NCI-H187 (cell line): Measurements from ENCODE around the gene FAM131B.
"Not testable (repeated sequence)": the region's sequence is repeated elsewhere in the genome, so short reads cannot be mapped to it uniquely, and the experiment has no call there.

ENCODE experiments used
- DNase-seq, 2 experiments: peaks; one replicate each; lab custom pipeline; 2025; lab: John Stamatoyannopoulos, UW

The FAM131B gene

DNA sequence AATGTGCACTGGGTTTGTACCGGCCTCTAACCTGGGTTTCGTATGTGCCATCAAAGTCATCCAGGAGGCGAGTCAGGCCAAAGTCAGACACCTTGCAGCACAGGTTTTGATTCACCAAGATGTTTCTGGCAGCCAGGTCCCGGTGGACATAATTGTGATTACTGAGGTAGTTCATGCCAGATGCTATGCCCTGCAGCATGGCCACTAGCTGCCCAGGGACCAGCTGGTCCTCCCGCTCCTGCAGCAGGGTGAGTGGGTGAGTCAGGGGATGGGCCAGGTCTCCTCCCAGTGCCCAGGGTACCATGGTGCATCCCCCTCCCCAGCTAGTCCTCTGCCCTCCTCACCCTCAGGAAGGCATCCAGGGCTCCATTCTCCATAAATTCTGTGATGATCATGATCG, 32.3 kb upstream of the FAM131B start:
- no peak for DNase-seq

DNA sequence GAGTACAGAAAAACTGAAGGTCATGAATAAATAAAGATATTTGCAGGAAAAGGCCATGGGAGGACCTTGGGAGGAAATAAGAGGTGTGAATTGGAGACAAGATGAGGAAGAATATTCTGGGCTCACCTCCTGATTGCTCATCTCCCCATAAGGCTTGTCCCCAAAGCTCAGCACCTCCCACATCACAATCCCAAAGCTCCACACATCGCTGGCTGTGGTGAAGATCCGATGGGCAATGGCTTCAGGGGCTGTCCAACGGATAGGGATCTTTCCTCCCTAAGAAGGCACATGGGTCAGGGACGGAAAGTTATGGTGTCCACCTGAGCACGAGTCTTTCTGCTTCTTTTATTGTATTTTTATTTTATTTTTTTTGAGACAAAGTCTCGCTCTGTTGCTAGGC, 31.6 kb upstream of the FAM131B start:
- DNase-seq = no peak

DNA sequence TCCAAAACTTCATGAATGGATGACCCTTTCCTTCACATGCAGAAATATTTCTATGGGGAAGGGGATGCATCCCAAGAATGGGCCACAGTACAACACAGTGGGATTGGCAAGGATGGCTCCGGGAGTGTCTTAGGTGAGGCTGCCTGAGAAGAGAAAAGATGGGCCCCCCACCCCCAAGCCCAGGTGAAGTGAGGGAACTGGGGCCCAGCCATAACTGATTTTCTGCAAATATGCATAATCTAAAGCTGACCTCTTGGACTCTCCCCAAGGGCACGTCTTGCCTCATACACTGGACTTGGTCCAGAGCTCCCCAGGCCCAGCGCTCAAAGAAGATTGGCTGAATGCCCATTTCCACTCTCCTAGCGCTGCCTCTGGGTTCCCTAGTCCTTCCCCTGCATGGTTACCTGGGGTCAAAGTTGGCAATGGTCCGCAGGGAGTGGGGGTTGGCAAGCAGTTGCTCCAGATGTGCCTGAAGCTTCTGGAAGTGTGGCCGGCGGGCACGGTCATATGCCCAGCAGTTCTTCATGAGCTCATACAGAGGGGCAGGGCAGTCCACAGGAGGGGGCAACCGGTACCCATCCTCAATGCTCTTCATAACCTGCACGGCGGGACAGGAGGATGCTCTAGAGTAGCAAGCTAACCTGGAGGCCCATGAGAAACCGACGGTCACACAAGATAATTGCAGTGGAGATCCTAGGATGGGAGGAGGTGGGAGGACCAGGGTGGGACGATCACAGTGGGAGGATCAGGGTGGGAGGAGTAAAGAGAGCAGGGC, 30.9 kb upstream of the FAM131B start:
- no peak for DNase-seq

DNA sequence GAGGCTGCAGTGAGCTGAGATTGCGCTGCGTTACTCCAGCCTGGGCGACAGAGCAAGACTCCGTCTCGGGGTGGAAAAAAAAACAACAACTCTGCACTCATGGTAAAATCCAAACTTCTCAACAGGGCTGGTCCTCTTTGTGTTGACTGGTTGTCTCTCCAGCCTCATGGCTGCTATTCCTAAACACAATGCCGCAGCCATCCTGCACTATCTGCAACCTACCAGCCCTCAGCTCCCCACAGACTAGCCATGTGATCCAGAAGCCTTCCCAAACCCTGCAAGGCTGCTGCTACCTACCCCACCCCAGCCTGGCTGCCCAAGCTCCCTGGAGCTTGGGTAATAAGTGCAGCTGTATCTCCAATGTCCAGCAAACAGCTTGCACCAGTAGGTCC, 30.4 kb upstream of the FAM131B start:
- DNase-seq = no peak

DNA sequence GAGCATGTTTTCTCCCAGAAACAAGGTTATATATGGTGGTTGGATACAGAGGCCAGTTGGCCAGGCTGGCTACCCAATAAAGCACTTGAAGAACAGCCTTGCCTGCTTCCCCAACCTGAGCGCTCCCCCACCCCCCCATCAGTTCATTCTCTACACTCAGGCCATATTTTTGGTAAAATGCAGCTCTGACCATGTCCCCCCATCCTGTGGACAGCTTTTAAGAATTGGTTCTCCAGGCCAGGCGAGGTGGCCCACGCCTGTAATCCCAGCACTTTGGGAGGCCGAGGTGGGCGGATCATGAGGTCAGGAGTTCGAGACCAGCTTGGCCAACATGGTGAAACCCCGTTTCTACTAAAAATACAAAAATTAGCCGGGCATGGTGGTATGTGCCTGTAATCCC, 29.9 kb upstream of the FAM131B start:
- DNase-seq = not testable (repeated sequence)

DNA sequence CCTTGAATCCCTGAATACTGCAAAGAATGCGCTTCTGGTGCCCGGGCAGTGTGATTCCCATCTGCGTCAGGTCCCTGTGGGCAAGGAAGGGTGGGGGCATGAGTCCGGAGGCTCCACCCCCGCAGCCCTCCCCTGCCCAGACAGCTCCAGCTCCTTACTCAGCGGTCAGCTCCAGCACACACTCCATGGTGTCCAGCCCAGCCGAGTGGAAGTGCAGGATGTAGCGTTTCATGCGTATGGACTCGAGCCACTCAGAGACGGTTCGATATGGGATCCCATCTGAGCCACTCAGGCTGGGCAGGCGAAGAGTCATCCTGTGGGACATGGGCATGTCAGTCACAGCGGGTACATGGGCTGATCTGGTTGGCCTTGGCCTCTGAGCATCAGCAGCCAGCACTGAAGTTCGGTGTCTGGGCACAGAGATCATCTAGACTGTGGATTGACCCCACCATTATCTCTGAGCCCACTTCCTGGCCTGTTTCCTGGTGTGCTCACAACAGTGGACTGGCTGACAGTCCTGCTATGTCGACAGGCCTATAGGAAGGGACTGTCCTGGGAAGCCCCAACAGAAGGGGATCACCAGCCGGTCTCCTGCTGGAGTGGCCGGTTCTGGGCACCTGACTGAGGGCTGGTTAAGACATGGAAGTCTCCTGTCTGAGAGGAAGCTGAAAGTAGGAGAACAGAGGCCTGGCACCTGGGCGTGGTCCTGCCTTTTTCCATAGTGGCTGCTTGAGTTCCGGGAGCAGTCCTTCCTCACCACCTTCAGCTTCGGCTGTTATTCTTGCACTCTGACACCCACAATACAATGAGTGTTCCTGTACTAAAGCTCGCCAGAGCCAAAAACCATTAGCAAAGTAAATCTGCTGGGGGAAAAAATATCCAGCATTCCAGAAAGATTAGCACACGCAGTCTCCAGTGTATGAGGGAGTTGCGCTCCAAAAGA, 29.2 kb upstream of the FAM131B start:
- no peak for DNase-seq

DNA sequence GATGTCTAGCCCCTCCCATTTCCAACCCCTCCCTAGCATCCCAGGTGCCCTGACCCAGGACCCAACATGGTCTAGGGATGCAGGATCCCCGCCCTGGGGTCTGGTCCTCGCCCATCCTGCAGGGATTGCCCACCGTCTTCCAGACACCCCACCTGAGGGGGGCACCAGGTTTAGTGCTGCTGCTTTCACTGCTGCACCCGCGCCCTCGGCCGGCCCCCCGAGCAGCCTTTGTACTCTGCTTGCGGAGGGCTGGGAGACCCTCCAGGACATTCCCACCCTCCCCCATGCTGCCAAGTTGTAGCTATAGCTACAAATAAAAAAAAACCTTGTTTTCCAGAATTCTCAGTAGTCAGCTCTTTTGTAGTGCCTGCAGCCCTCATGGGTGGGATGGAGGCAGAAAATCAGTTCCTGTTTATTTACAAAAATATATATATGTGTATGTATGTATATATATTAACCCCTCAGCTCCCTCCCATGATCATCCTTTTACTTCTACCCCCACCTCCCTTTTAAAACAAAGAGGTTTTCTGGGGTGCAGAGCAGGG, 28.3 kb upstream of the FAM131B start:
- DNase-seq = no peak

DNA sequence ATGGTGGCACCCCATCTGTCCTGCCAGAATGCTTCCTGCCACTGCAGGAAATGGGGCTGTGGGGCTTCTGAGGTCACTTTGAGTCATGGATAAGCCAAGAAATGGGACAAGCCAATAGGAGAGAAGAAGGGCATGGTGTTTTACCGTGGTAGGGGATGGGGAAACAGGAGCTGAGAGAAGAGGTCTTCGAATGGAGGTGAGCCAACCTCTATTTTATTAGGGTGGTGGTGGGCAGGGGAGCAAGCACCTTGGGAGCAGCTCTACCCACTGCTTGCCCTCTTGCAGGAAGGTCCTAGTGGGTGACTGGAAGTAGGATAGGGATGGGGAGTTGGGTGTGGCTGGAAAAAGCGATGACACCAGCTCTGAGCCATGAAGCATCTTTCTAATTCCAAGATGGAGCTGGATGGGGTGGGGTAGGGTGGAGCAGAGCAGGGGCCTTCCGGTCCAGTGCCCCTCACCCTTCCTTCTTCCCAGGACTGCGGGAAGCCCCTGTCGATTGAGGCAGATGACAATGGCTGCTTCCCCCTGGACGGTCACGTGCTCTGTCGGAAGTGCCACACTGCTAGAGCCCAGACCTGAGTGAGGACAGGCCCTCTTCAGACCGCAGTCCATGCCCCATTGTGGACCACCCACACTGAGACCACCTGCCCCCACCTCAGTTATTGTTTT, 27.7 kb upstream of the FAM131B start:
- no peak for DNase-seq

DNA sequence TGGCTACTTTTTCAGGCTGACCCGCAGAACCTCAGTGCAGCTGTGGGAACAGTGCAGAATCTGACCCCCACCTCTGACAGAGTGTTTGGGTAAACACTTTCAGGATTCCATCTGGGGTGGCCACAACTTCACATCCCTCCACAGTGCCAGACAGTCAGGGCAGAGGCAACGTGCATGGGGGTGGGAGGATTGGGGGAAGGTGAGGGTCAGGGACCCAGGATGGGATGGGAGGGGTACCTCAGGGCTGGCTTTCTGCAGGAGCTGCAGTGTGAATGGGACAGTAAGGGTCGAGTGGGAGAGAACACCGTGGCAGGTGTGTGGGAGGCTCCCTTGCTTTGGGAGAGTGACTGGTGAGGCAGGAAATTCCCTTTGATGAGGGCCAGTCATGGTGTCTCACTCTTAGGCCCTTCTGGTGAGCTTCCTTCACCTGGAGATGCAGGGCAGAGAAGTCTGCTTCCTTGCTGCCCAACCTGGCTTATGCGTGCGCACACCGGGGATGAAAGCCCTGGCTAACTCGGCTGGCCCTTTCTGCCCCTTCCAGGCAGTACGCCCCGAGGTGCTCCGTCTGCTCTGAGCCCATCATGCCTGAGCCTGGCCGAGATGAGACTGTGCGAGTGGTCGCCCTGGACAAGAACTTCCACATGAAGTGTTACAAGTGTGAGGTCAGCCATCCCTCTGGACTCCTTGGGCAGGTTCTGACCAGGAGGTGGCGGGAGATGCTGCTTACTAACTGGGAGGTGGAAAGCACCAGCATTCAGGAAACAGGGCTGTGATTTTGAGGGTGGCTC, 27.0 kb upstream of the FAM131B start:
- no peak for DNase-seq

DNA sequence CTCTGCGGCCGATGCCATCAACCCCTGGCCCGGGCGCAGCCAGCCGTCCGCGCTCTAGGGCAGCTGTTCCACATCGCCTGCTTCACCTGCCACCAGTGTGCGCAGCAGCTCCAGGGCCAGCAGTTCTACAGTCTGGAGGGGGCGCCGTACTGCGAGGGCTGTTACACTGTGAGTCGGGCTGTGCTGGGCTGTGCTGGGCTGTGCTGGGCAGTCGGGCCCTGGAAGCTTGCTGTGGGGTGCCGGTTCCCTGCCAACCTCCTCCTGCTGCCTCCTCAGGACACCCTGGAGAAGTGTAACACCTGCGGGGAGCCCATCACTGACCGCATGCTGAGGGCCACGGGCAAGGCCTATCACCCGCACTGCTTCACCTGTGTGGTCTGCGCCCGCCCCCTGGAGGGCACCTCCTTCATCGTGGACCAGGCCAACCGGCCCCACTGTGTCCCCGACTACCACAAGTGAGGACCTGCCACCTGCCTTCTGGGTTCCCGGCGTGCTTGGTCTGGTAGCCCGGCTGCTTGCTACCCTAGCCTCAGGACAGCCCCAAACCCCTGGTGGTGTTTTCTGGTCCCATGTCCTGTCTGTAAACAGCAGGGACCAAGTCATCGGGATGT, 26.1 kb upstream of the FAM131B start:
- DNase-seq = no peak

DNA sequence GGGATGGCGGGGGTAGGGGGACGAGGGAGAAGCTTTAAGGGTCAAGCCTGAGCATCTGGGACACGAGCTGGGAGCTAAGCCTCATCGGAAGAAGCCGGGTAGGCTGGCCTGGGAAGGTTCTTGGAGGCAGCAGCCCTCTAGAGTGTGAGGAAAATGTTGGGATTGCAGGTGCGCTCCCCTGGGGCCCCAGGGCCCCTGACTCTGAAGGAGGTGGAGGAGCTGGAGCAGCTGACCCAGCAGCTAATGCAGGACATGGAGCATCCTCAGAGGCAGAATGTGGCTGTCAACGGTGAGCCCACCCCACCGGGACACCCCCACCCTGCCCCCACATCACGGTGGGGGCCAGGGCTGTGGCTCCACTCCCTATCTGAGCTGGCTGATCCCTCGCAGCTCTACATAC, 25.5 kb upstream of the FAM131B start:
- DNase-seq = no peak

DNA sequence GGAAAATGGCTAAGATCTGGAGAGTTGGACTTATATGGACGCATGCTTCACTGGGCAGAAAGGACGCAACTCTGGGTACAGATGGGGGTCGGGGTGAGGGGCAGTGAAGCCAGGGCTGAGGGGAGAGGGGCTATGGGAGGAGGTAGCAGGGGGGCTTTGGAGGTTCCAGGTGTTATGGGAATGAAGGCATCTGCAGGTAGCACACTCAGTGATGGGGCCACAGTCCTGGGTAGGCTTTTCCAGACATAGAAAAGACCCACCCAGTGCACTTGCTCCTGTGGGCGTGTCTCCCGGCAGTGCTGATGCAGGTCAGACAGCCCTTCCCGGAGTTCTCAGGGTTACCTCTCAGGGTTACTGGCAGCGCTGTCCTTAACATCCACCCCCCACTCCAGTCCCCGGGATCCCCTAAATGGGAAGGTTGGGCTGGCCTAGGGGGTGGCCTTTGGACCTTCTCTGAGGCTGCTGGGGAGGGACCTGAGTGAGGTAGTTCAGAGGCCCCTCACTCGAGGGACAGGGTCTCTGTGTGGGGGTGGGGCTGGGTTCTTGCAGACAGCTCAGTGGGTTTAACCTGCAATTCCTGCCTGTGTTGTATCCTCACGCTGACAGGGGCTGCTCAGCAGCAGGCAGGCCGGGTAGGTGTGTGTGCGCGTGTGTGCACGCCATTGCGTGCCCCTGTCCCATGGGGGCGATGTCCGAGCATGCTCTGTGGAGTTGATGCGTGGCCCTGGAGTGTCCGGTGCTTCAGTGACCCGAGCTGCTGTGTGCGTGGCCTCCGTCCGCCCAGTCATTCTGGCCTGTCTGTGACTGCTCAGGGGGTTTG, 24.9 kb upstream of the FAM131B start:
- no peak for DNase-seq

DNA sequence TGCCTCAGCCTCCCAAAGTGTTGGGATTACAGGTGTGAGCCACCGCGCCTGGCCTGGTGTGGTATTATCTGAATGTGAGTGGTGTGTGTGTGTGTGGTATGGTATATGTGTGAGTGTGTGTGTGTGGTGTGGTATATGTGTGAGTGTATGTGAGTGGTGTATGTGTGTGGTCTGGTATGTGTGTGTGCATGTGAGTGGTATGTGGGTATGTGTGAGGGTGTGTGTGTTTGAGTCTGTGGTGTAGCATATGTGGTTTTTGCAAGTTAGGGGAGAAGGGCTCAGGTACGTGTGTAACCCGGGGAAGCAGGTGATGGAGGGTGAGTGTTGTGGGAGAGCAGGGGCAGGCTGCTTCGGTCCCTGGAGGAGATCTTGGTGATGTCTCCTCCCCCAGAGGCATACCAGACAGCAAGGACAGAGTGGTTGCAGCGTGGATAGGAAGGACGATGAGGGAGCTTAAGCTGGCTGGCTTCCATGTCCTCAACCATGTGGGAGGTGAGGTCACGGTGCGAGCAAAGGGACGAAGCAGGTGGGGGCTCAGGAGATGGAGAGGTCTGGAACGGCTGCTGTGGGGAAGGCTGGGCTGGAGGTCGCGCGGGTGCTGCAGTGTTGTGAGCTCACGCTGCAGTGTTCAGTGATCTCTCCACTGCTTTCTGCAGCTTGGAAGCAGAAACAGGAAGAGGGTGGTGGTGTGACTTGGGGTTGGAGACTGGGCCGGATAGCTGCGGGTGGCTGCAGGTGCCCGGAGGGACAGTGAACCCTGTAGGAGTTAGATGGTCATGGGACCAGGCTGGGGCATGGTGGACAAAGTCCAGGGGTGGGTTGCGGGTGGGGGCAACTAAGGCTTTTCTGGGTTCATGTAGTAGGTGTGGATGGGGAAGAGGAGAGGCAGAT, 23.6 kb upstream of the FAM131B start:
- no peak for DNase-seq

DNA sequence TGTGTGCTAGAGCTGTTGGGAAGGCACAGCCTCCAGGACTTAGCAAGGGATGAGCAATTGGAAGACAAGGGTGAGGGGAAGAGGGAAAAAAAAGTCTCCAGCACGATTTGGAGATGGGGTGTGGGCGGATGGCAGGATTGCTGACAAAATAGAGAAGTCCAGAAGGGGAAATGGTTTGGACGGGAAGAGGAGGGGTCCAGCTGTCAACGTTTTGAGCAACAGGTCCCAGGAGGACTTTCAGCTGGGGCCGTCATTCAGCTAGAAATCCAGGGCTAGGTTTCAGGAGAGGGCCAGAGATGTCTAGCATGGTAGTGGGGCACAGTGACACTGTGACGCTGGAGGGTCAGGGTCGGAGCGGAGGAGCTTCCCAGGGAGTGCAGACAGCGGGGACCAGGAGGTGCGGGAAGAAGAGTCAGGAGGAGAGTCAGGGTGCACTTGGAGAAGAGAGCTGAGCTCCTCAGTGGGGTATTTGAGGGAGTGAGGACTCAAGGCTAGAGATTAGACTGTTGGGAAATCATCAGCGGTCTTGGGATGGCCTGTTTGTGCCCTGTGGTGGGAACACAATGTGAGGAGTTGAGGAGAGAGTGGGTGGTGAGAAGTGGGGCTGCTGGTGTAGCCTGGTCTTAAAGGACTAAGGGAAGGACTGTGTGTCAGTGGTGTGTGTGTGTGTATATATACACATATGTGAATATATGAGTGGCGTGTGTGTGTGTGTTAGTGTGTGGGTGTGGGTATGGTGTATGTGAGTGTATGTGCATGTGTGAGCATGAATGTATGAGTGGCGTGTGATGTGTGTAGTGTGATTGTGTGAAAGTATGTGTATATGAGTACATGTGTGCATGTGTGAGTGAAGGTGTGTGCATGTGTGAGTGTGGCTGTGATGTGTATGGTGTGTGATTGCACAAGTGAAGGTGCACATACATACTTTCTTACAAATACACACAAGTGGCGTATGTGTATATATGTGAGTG, 22.4 kb upstream of the FAM131B start:
- DNase-seq = no peak

DNA sequence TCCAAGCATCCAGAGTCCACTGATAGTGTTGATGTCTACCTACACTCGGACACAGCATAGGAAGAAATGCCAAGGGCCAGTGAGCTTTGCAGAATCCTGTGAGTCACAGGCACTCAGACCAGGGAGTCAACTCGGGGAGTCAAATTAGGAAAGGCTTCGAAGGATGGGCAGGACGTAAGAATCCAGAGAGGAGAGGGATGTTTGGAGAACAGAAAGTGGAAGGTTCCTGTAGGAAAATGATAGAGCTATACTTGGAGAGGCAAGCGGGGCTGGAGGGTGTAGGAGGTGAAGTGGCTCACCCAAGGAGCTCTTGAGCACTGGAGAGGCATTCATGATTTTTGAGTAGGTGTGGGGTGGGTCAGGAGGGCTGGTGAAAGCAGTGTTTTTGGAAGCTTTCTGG, 21.6 kb upstream of the FAM131B start:
- DNase-seq = no peak

DNA sequence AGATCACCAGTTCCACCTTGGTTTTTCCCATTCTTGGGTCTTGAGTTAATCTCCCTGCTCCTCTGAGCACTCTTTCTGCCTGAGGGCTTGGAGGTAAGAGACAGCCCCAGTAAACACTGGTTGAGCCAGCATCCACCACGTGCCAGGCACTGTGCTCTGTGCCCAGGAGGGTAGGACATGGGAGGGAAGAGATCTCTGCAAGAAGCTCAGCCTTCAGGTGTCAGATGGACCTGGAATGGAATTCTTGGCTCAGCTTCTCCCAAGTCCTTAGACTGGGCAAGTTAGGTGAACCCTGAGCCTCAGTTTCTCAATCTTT, 21.1 kb upstream of the FAM131B start:
- no peak for DNase-seq

DNA sequence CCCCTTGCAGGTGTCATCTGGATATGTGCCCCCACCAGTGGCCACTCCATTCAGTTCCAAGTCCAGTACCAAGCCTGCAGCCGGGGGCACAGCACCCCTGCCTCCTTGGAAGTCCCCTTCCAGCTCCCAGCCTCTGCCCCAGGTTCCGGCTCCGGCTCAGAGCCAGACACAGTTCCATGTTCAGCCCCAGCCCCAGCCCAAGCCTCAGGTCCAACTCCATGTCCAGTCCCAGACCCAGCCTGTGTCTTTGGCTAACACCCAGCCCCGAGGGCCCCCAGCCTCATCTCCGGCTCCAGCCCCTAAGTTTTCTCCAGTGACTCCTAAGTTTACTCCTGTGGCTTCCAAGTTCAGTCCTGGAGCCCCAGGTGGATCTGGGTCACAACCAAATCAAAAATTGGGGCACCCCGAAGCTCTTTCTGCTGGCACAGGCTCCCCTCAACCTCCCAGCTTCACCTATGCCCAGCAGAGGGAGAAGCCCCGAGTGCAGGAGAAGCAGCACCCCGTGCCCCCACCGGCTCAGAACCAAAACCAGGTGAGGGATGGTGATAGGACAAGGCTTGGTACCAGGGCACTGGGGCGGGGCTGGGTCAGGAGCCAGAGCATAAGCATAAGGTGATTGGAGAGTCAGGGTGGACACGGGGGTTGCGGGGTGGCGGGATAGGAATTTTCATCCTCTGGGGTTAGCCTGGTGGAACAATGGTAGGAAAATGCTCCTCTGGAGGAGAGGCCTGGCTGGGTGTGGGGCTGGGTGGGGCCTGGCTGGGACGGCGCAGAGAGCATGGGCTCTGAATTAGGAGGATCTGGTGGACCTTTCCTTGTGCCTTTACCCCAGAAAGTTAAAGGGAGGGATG, 20.5 kb upstream of the FAM131B start:
- DNase-seq = no peak
